Measurements from ENCODE around the gene EHMT1. TPM values are rescaled to one million over a fixed set of nuclear protein-coding genes. Genes with fewer than 3 reads are reported as not detected.

The EHMT1 gene
- total RNA-seq, 1 donor from 2014 or later, result 45.3 TPM

DNA sequence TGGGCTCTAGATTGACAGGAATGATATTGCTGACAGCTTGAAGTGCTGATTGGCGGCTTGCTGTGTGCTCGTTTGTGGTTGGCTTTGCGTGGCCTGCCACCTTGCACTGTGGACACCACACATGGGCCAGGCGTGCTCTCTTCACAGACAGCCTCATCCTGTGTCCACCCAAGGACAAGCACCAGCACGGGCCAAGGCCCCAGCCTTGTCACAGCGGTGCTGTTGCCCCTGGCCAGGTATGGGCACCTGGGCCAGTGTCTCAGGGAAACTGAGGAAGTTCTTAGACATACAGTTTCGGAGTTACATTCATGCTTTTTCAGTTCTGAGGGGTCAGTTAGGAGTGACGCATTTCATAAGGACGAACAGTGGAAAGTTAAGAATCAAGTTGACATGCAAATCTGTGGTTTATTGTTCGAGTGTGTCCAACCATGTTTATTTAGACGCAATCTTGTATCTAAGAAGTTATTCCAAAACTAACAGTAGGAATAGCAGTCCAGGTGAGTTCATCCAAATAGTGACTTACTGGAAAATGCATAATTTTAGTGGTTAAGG is 125.9 kb downstream of the EHMT1 start:
- FAIRE-seq, result no peak
- no peak for DNase-seq (ENCODE audit: low read depth)
- Histone ChIP-seq H3K4me3 (ENCODE audit: low read depth, low read length) (no peak overlapping the region), H3K36me3 (ENCODE audit: control insufficient read depth, insufficient read depth, low read length) (peaks cover 18% of the 10 kb centered on the region), H3K27me3 (ENCODE audit: control insufficient read depth, insufficient read depth, low read length) (no peaks in the 10 kb centered on the region)
- TF ChIP-seq, protein P1, sequence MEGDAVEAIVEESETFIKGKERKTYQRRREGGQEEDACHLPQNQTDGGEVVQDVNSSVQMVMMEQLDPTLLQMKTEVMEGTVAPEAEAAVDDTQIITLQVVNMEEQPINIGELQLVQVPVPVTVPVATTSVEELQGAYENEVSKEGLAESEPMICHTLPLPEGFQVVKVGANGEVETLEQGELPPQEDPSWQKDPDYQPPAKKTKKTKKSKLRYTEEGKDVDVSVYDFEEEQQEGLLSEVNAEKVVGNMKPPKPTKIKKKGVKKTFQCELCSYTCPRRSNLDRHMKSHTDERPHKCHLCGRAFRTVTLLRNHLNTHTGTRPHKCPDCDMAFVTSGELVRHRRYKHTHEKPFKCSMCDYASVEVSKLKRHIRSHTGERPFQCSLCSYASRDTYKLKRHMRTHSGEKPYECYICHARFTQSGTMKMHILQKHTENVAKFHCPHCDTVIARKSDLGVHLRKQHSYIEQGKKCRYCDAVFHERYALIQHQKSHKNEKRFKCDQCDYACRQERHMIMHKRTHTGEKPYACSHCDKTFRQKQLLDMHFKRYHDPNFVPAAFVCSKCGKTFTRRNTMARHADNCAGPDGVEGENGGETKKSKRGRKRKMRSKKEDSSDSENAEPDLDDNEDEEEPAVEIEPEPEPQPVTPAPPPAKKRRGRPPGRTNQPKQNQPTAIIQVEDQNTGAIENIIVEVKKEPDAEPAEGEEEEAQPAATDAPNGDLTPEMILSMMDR (IDR thresholded peaks at IDR 0.05; ENCODE audit: insufficient read depth, low read length, severe bottlenecking), result no peak

DNA sequence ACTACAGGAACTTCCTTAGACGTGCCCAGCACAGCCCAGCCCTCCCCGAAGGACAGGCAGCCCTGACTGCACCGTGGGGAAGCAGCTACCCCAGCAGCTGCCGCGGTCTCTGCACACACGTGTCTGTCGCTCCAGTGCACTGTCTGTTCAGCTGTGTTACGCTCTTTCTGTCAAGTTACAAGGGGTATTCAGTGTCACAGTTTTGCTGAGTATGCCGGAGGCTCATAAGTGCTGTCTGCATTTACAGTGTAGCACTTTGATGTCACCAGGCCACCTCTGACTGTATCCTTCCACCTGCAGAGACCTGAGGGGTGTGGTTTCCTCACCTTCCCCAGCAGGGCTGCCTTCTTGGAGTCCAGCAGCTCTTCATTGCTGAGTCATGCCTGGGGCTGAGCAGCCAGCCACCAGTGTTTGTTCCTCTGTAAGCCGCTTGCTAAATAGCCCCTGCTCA is 126.8 kb downstream of the EHMT1 start:
- H3K36me3 ChIP-seq (ENCODE audit: control insufficient read depth, insufficient read depth, low read length), result peaks cover 16% of the 10 kb centered on the region

DNA sequence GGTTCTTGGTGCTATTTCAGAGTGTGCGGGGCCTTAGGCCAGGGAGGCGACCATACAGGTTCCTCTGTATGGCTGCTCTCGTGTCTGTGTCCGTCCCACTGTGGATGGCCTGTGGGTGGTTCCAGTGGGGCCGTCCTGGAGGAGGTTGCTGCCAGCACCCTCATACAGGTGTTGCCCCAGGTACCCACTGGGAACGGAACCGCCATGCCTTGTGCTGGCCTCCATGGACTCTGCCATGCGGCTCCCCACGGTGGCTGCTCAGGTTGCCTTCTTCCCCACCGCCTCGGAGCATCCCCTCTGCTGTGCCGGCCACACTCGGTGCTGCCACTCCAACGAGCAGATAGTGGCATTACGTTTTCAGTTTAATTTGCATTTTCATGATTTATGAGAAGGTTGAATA is 129.5 kb downstream of the EHMT1 start:
- DNase-seq (ENCODE audit: low read depth), result no peak
- Histone ChIP-seq H3K36me3 (ENCODE audit: control insufficient read depth, insufficient read depth, low read length) (peaks cover 22% of the 10 kb centered on the region), H3K4me3 (ENCODE audit: low read depth, low read length) (no peak overlapping the region), H3K27me3 (ENCODE audit: control insufficient read depth, insufficient read depth, low read length) (no peaks in the 10 kb centered on the region)
- FAIRE-seq, result no peak
- TF ChIP-seq, protein P1 (IDR thresholded peaks at IDR 0.05; ENCODE audit: insufficient read depth, low read length, severe bottlenecking), result no peak

More for the DNA sequence above, 126.8 kb downstream of the EHMT1 start:
- DNase-seq (ENCODE audit: low read depth) (peak; percentile 39), FAIRE-seq (no peak)
- TF ChIP-seq, protein P1 (IDR thresholded peaks at IDR 0.05; ENCODE audit: insufficient read depth, low read length, severe bottlenecking), result no peak
- no peaks in the 10 kb centered on the region for H3K27me3 ChIP-seq (ENCODE audit: control insufficient read depth, insufficient read depth, low read length)
- no peak overlapping the region for H3K4me3 ChIP-seq (ENCODE audit: low read depth, low read length)

DNA sequence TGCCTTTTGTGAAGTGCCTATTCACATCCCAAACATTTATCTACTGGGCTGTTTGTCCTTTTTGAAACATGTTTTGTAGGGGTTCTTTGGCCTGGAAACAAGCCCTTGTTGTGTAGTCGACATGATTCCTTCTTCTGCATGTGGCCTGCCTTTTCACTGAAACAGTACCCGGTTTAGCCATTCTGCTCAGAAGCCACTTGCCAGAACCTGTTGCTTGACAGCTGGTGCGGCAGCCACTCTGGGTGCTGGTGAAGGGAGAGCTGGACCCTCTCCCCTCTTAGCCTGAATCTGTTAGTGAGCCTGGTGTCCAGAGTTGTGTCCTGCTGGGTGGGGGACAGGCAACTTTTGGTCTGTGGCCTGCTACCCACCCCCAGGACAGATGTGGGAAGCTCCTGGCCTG is 129.9 kb downstream of the EHMT1 start:
- TF ChIP-seq, protein P1 (IDR thresholded peaks at IDR 0.05; ENCODE audit: insufficient read depth, low read length, severe bottlenecking), result no peak
- Histone ChIP-seq H3K27me3 (ENCODE audit: control insufficient read depth, insufficient read depth, low read length) (no peaks in the 10 kb centered on the region), H3K4me3 (ENCODE audit: low read depth, low read length) (no peak overlapping the region), H3K36me3 (ENCODE audit: control insufficient read depth, insufficient read depth, low read length) (peaks cover 23% of the 10 kb centered on the region)
- DNase-seq (ENCODE audit: low read depth), result no peak
- FAIRE-seq, result no peak

DNA sequence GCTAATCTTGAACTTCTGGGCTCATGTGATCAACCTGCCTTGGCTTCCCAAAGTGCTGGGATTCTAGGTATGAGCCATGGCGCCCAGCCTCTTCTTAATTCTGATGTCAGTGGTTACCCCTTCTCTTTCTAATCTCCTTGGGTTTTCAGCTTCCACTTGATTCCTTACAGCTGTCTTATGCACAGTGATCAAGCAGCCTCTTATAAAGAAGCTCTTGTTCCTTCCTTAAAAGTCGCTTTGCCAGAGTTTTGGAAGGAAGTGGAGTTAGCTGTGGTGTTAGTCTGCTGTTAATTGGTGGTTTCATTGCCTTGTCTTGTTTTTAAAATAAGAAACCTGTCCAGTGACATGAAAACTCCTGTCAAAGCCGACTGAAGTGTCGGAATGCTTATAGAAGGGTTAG is 130.7 kb downstream of the EHMT1 start:
- DNase-seq (ENCODE audit: low read depth) (no peak), FAIRE-seq (no peak)
- TF ChIP-seq, protein P1 (IDR thresholded peaks at IDR 0.05; ENCODE audit: insufficient read depth, low read length, severe bottlenecking), result no peak
- peaks cover 20% of the 10 kb centered on the region for H3K36me3 ChIP-seq (ENCODE audit: control insufficient read depth, insufficient read depth, low read length)
- no peaks in the 10 kb centered on the region for H3K27me3 ChIP-seq (ENCODE audit: control insufficient read depth, insufficient read depth, low read length)
- no peak overlapping the region for H3K4me3 ChIP-seq (ENCODE audit: low read depth, low read length)

DNA sequence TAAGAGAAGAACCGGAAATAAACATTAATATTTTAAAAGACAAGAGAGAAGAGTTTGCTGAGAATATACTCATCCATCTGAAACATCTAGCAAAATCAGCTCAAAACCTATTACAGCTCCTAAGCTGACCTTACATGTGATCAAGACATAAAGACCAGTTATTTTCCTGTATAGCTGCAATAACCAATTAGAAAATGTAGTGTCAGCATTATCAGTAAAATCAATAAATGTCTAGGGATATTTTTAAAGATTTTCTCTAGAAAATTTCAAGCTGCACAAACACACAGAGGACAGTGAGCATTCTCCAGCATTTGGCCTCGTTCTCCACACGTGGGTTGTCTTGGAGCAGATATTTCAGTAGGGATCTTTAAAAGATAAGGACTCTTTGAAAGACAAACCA is 131.2 kb downstream of the EHMT1 start:
- peaks cover 22% of the 10 kb centered on the region for H3K36me3 ChIP-seq (ENCODE audit: control insufficient read depth, insufficient read depth, low read length)
- DNase-seq (ENCODE audit: low read depth) (no peak), FAIRE-seq (no peak)
- TF ChIP-seq, protein P1 (IDR thresholded peaks at IDR 0.05; ENCODE audit: insufficient read depth, low read length, severe bottlenecking), result no peak
- no peaks in the 10 kb centered on the region for H3K27me3 ChIP-seq (ENCODE audit: control insufficient read depth, insufficient read depth, low read length)
- H3K4me3 ChIP-seq (ENCODE audit: low read depth, low read length), result no peak overlapping the region

All from bronchial epithelial cell (primary cell).